Gastrocnemius medialis (tissue), 4 donors: Measurements from ENCODE around the gene NHLRC2.

Source experiments
- POLR2A ChIP-seq, 2 donors: fragments of 450-650 bp; IDR thresholded peaks; one replicate each; pipeline ENCODE4 v1.6.1; 2017; ENCODE audit warnings: antibody characterized with exemption in 2 of 2, mild to moderate bottlenecking in 2 of 2, moderate library complexity in 2 of 2
- TF ChIP-seq, protein P1 (sequence below), 5 experiments: fragments of 450-650 bp in 3 of 5; fragments of 200-600 bp in 2 of 5; sonication (generic) in 2 of 5; IDR thresholded peaks in 4 of 5; conservative IDR thresholded peaks in 1 of 5; 1 replicate in 4 of 5; 2 replicates in 1 of 5; pipeline ENCODE4 v1.5.1; 2016 to 2019; ENCODE audit warnings: antibody characterized with exemption in 5 of 5, mild to moderate bottlenecking in 3 of 5, moderate library complexity in 3 of 5

DNA sequence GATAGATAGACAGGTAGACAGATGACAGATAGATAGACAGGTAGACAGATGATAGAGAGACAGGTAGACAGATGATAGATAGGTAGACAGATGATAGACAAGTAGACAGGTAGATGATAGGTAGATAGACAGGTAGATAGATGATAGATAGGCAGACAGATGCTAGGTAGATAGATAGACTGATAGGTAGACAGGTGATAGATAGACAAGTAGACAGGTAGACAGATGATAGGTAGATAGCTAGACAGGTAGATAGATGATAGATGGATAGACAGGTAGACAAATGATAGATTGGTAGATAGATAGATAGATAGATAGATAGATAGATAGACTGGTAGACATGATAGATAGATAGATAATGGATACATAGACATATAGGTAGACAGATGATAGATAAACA is 95.8 kb downstream of the NHLRC2 start:
- TF ChIP-seq, protein P1, sequence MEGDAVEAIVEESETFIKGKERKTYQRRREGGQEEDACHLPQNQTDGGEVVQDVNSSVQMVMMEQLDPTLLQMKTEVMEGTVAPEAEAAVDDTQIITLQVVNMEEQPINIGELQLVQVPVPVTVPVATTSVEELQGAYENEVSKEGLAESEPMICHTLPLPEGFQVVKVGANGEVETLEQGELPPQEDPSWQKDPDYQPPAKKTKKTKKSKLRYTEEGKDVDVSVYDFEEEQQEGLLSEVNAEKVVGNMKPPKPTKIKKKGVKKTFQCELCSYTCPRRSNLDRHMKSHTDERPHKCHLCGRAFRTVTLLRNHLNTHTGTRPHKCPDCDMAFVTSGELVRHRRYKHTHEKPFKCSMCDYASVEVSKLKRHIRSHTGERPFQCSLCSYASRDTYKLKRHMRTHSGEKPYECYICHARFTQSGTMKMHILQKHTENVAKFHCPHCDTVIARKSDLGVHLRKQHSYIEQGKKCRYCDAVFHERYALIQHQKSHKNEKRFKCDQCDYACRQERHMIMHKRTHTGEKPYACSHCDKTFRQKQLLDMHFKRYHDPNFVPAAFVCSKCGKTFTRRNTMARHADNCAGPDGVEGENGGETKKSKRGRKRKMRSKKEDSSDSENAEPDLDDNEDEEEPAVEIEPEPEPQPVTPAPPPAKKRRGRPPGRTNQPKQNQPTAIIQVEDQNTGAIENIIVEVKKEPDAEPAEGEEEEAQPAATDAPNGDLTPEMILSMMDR (IDR thresholded peaks at IDR 0.05 in 4 of 5, conservative IDR thresholded peaks at IDR 0.05 in 1 of 5) = no peak
- TF ChIP-seq POLR2A (IDR thresholded peaks at IDR 0.05) = no peak
